NT2/D1 (cell line): Measurements from ENCODE around the gene CCER1.

Experiments
- YY1 ChIP-seq: IDR thresholded peaks from 2 replicates; pipeline ENCODE4 v1.6.1; 2011; ENCODE audit not compliant: insufficient read length, insufficient read depth
- ZNF274 ChIP-seq: IDR thresholded peaks from 2 replicates; pipeline ENCODE4 v1.6.1; 2011; ENCODE audit warnings: mild to moderate bottlenecking, low read depth, low read length

DNA sequence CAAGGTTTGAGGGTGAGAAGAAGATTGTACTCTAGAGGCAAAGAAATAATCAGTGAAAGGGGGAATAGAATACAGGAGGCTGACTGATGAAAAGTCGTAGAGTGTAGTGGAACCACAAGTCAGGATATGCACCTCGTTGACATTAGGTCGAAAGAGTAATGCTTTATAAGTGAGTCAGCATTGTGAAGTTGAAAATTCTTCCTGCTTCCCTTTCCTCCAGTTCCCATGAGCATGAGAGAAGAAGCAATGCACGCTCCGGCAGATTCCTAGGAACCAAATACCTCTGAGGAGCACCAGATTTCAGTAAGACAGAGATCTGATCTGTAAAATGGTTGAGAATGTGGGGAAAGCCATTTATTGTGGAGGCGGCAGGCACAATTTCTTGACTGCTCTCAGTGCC, 16.5 kb downstream of the CCER1 start:
- no peak for TF ChIP-seq YY1
- no peak for TF ChIP-seq ZNF274
